ENCODE results near the gene ZNF253.
A peak's percentile ranks its signal among the peaks of the same experiment; 100 is the strongest.
"Not testable (repeated sequence)": the region's sequence is repeated elsewhere in the genome, so short reads cannot be mapped to it uniquely, and the experiment has no call there.

The ZNF253 gene

GRCh38 chr19:19900139-19900728 is 34.6 kb downstream of the ZNF253 start:
- peak; percentile 88 for DNase-seq

- DNase-seq, result peak; percentile 98
These were observed 35.2 kb downstream of the ZNF253 start, which contains the start of gene ZNF93 for GRCh38 chr19:19900729-19901444. ZNF93 (plus strand) TSS chr19:19900946; CDS start chr19:19901089, 143 bp downstream.

DNA sequence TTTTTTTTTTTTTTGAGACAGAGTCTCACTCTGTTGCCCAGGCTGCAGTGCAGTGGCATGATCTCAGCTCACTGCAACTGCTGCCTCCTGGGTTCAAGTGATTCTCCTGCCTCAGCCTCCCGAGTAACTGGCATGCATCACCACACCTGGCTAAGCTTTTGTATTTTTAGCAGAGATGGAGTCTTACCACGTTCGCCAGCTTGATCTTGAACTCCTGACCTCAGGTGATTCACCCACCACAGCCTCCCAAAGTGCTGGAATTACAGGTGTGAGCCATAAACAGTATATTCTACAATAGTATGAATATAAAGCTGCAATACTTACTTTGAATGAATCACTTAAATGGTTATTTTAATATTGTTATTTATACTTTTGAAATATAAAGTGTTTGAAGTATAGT is 41.9 kb downstream of the ZNF253 start:
- not testable (repeated sequence) for DNase-seq

DNA sequence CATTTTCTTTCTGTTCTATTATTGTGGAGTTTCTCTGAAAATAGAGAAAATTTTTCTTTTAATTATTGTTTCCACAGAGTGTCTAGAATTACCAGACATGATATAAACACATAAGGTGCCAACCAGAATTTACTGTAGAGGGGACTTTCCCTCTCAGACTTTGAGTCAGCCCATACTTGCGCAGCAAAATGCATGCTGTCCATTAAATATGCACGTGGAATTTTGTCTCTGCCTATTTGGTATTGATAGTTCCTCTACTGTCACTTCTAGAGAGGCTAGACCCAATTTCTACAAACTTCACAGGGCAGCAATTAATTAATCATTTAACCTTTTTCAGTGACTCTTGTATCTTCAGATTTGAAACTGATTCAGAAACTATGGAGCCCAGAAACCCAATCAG is 44.0 kb downstream of the ZNF253 start:
- no peak for DNase-seq

DNA sequence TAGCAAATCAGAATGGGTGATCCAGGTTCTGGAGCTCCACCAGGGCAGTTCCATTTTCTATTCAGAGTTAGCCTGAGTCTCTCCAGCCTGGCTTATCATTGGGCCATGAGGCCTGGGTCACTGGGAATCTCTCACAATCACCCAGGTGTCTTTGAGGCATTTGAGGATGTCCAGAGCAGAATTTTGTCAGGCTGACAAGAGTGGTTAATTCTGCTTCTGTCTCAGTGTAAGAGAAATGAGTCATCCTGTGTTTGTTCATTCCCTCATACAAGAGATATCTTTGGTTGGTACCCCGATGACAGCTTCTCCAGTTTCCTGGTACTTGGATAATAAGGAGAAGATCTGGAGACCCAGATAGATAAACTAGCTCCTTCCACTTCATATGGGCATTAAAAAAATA is 45.5 kb downstream of the ZNF253 start:
- DNase-seq, result peak; percentile 7

DNA sequence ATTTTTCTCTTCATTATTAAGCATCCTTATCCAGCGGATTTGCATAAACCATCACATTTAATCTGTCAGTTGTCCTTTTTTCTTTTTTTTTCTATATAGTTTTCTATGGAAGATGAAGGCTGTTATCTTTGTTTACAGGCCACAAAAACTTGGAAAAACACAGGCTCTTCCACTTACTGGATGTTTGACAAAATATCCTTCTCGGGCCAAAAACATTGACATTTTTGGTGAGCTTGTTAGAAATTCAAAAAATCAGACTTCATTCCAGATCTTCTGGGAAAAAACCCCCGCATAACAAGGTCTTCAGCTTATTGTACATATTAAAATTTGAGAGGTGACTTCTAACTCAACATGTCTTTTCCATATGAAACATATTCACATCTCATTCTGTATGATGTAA is 48.9 kb downstream of the ZNF253 start:
- no peak for DNase-seq

GRCh38 chr19:19930417-19930816 is 64.7 kb downstream of the ZNF253 start:
- DNase-seq, result not testable (repeated sequence)

GRCh38 chr19:19933432-19934314 is 68.0 kb downstream of the ZNF253 start:
- not testable (repeated sequence) for DNase-seq

DNA sequence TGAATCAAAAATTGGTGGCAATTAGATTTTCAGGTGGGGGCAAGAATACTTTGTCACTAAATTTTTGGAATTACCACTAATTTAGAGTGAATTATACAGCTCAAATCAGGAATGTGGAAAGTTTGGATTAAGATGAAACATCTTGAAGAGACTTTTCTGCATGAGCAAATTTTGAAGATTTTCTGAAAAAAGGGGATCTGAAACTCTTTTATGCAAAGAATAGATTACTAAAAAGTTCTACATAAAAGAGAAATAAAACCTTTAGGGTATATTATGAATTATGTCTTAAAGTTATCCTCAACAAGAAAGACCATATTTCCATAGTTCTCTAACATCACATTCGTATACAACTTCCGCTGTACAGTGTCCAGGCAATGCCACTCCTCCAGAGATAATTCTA is 71.7 kb downstream of the ZNF253 start:
- DNase-seq, result no peak

DNA sequence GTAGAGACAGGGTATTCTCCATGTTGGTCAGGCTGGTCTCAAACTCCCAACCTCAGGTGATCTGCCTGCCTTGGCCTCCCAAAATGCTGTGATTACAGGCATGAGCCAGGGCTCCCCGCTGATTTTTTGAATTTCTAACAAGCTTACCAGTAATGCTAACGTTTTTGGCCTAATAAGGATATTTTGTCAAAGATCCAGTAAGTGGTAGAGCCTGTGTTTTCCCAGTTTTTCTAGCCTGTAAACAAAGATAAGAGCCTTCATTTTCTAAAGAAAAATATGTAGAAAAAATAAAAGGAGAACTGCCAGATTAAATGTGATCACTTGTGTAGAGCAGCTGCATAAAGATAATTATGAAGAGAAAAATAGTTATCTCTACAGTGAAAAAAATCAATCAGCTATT is 72.8 kb downstream of the ZNF253 start:
- no peak for DNase-seq

GRCh38 chr19:19943848-19944582 is 78.3 kb downstream of the ZNF253 start:
- DNase-seq, result peak; percentile 3
